HepG2 (cell line): ENCODE data around the gene CADPS. TPM values are rescaled to one million over a fixed set of nuclear protein-coding genes. Genes with fewer than 3 reads are reported as not detected.

Experiments used
- ATAC-seq: fragments of 200-7000 bp; cut with Tn5 transposase; 3 replicates; pipeline ENCODE4 v1.9.1; 2020; ENCODE audit warnings: mild to moderate bottlenecking, moderate library complexity
- BruUV-seq: library from RNA; stranded (reverse); fragments of 400-500 nt; replicated peaks from 2 replicates; lab custom pipeline; 2021; lab: Mats Ljungman, UMichigan
- CTCF ChIA-PET: fragments of 300-600 bp; formaldehyde crosslinking; extraction: SDS; loops from one replicate; lab custom pipeline; 2021; ENCODE audit warnings: low total read pairs, inconsistent platforms, low intra/inter-chr PET ratio; lab: Yijun Ruan, JAX
- POLR2A ChIA-PET: fragments of 350-600 bp; sonication (Branson Sonifier 250); formaldehyde crosslinking; loops from one replicate; lab custom pipeline; 2020; ENCODE audit warnings: antibody characterized with exemption, inconsistent platforms; lab: Yijun Ruan, JAX
- DNase-seq: peaks from one replicate; pipeline ENCODE4 v3.0.0-alpha.2; 2015; ENCODE audit warnings: low spot score
- FAIRE-seq: peaks from 3 replicates; lab custom pipeline; 2011; peaks lifted over from hg19 to GRCh38; lab: Jason Lieb, UNC
- H2AFZ ChIP-seq: one replicate; pipeline ENCODE4 v1.6.1; 2011; ENCODE audit warnings: low read length, inconsistent platforms
- H3K27ac ChIP-seq: fragments of 300-600 bp; 3 replicates; pipeline ENCODE4 v1.8.0; 2011; ENCODE audit warnings: mixed run types, mild to moderate bottlenecking, mixed read lengths, low read length, inconsistent platforms; ENCODE audit not compliant: insufficient read depth; ENCODE audit errors: extremely low read length
- H3K27me3 ChIP-seq, 2 experiments: fragments of 200-600 bp in 1 of 2; 2 replicates in 1 of 2; 3 replicates in 1 of 2; pipeline versions ENCODE4 v1.6.0 to v1.8.0; 2011; ENCODE audit warnings: low read length in 2 of 2, mild to moderate bottlenecking in 2 of 2, moderate library complexity in 2 of 2, inconsistent platforms in 1 of 2; ENCODE audit not compliant: insufficient read depth in 2 of 2, control insufficient read depth in 1 of 2
- H3K36me3 ChIP-seq, 2 experiments: fragments of 200-600 bp in 1 of 2; replicated peaks in 1 of 2; 2 replicates in 1 of 2; 3 replicates in 1 of 2; pipeline versions ENCODE4 v1.5.1 to v1.8.0; 2011; ENCODE audit warnings: low read length in 2 of 2, inconsistent platforms in 1 of 2; ENCODE audit not compliant: insufficient read depth in 2 of 2, control insufficient read depth in 1 of 2
- H3K4me1 ChIP-seq: 2 replicates; pipeline ENCODE4 v1.5.1; 2012; ENCODE audit warnings: low read length, inconsistent platforms; ENCODE audit not compliant: insufficient read depth
- H3K4me2 ChIP-seq: 2 replicates; pipeline ENCODE4 v1.6.0; 2011; ENCODE audit warnings: low read depth, low read length, inconsistent platforms
- H3K4me3 ChIP-seq, 3 experiments: fragments of 200-600 bp in 1 of 3; sonication (generic), shearing (Covaris generic) in 1 of 3; replicated peaks in 1 of 3; 2 replicates each; pipeline ENCODE4 v1.5.1; 2011 to 2016; ENCODE audit warnings: low read length in 3 of 3, inconsistent platforms in 2 of 3, low read depth in 2 of 3, mild to moderate bottlenecking in 2 of 3, control low read depth in 1 of 3, mixed read lengths in 1 of 3; ENCODE audit not compliant: insufficient read depth in 1 of 3
- H3K79me2 ChIP-seq: one replicate; pipeline ENCODE4 v1.6.1; 2011; ENCODE audit warnings: low read length, inconsistent platforms; ENCODE audit not compliant: insufficient read depth
- H3K9ac ChIP-seq: 2 replicates; pipeline ENCODE4 v1.6.0; 2011; ENCODE audit warnings: mild to moderate bottlenecking, low read depth, low read length, inconsistent platforms; ENCODE audit not compliant: insufficient read depth
- H3K9me3 ChIP-seq: 2 replicates; pipeline ENCODE4 v1.5.1; 2012; ENCODE audit warnings: mild to moderate bottlenecking, low read length
- H4K20me1 ChIP-seq: 2 replicates; pipeline ENCODE4 v1.6.0; 2011; ENCODE audit warnings: inconsistent platforms, mild to moderate bottlenecking, low read length, moderate library complexity; ENCODE audit not compliant: insufficient read depth
- FLYWCH1 ChIP-seq: sonication (generic); formaldehyde crosslinking; IDR thresholded peaks from 2 replicates; pipeline ENCODE4 v1.8.1; 2023; ENCODE audit warnings: mild to moderate bottlenecking, missing genetic modification reagents
- IRX3 ChIP-seq: sonication (generic); formaldehyde crosslinking; IDR thresholded peaks from 2 replicates; pipeline ENCODE4 v1.8.1; 2023; ENCODE audit warnings: mild to moderate bottlenecking, low read depth, missing genetic modification reagents, borderline replicate concordance
- KAT2B ChIP-seq: fragments of 150-350 bp; IDR thresholded peaks from 2 replicates; pipeline ENCODE4 v1.6.1; 2014; ENCODE audit warnings: low read depth, low read length, borderline replicate concordance
- KMT2B ChIP-seq: IDR thresholded peaks from 2 replicates; pipeline ENCODE4 v1.6.1; 2016; ENCODE audit warnings: missing genetic modification reagents, missing compliant biosample characterization
- MAF1 ChIP-seq: sonication (generic); formaldehyde crosslinking; IDR thresholded peaks from 2 replicates; pipeline ENCODE4 v1.5.0; 2020; ENCODE audit warnings: missing genetic modification reagents, borderline replicate concordance
- MLLT10 ChIP-seq: sonication (generic); formaldehyde crosslinking; IDR thresholded peaks from 2 replicates; pipeline ENCODE4 v1.4.0; 2020; ENCODE audit warnings: missing genetic modification reagents
- NR2F1 ChIP-seq, 2 experiments: fragments of 450-650 bp in 1 of 2; formaldehyde crosslinking in 1 of 2; IDR thresholded peaks; 2 replicates each; pipeline versions ENCODE4 v1.5.0 to v1.6.1; 2016 to 2020; ENCODE audit warnings: mild to moderate bottlenecking in 1 of 2, missing compliant biosample characterization in 1 of 2, missing genetic modification reagents in 1 of 2, moderate library complexity in 1 of 2
- REL ChIP-seq: sonication (generic); formaldehyde crosslinking; conservative IDR thresholded peaks from 2 replicates; pipeline ENCODE4 v1.8.0; 2022; ENCODE audit warnings: mild to moderate bottlenecking, missing genetic modification reagents, moderate library complexity
- SIN3A ChIP-seq: IDR thresholded peaks from 2 replicates; pipeline ENCODE4 v1.6.1; 2011; ENCODE audit warnings: low read depth, mild to moderate bottlenecking, control low read depth, low read length, borderline replicate concordance
- SMARCC2 ChIP-seq: fragments of 450-650 bp; IDR thresholded peaks from 2 replicates; pipeline ENCODE4 v1.6.1; 2017; ENCODE audit warnings: antibody characterized with exemption, mild to moderate bottlenecking
- TBP ChIP-seq: sonication (generic); formaldehyde crosslinking; IDR thresholded peaks from 2 replicates; pipeline ENCODE4 v1.5.0; 2020; ENCODE audit warnings: missing genetic modification reagents
- TCF7L2 ChIP-seq: IDR thresholded peaks from 2 replicates; pipeline ENCODE4 v1.6.1; 2011; ENCODE audit warnings: mild to moderate bottlenecking, low read depth, low read length, moderate library complexity
- ZBTB20 ChIP-seq: sonication (generic); formaldehyde crosslinking; IDR thresholded peaks from 2 replicates; pipeline ENCODE4 v1.8.1; 2023; ENCODE audit warnings: missing genetic modification reagents, low read depth, mild to moderate bottlenecking, borderline replicate concordance
- ZFY ChIP-seq: sonication (generic); formaldehyde crosslinking; IDR thresholded peaks from 2 replicates; pipeline ENCODE4 v1.4.0; 2020; ENCODE audit warnings: missing genetic modification reagents
- ZNF570 ChIP-seq: sonication (generic); formaldehyde crosslinking; IDR thresholded peaks from 2 replicates; pipeline ENCODE4 v1.4.0; 2020; ENCODE audit warnings: mild to moderate bottlenecking, missing genetic modification reagents, borderline replicate concordance
- ZNF616 ChIP-seq: sonication (generic); formaldehyde crosslinking; IDR thresholded peaks from 2 replicates; pipeline ENCODE4 v1.5.0; 2020; ENCODE audit warnings: low read depth, mild to moderate bottlenecking, missing genetic modification reagents
- ZNF773 ChIP-seq: sonication (generic); formaldehyde crosslinking; IDR thresholded peaks from 2 replicates; pipeline ENCODE4 v1.4.0; 2020; ENCODE audit warnings: missing genetic modification reagents, borderline replicate concordance
- ZNF850 ChIP-seq: sonication (generic); formaldehyde crosslinking; conservative IDR thresholded peaks from 2 replicates; pipeline ENCODE4 v1.9.0; 2021; ENCODE audit warnings: mild to moderate bottlenecking, missing genetic modification reagents
- WGBS: methylation state at CpG from one replicate; pipeline ENCODE4 v1.1.6; 2017; ENCODE audit warnings: low lambda C conversion rate; 5-methylcytosine and 5-hydroxymethylcytosine counted together
- in situ Hi-C: cut with HindIII; loops from 2 replicates; pipeline ENCODE4 v1.10.0; 2017; ENCODE audit warnings: low pct_unique_long_range_greater_than_20kb; ENCODE audit not compliant: extremely low pct_ligation_motif_present
- intact Hi-C: fragments of 100-400 bp; cut with micrococcal nuclease; formaldehyde crosslinking; loops from one replicate; pipeline ENCODE4 v1.10.0; 2022; ENCODE audit not compliant: unreplicated experiment
- polyA plus RNA-seq, 8 experiments: library from polyadenylated mRNA; depleted of rRNA in 3 of 8; stranded (reverse) in 7 of 8; unstranded in 1 of 8; fragments of >200 nt; fragmentation: Illumina TruSeq in 4 of 8; extraction: Trizol in 4 of 8; gene quantifications; 2 replicates each; pipeline versions ENCODE4 v1.2.1 to v1.2.3, GENCODE V29; 2011 to 2016; ENCODE audit warnings: low read depth in 4 of 8, missing spikeins in 1 of 8, mixed read lengths in 1 of 8; ENCODE audit not compliant: insufficient read depth in 1 of 8
- total RNA-seq, 5 experiments: library from RNA; depleted of rRNA; stranded (reverse); fragments of >200 nt; fragmentation: Illumina TruSeq; extraction: Trizol; gene quantifications; 2 replicates each; pipeline ENCODE4 v1.2.3, GENCODE V29; 2016; ENCODE audit warnings: low read depth in 1 of 5
- TF ChIP-seq, protein P1 (sequence below): sonication (generic); formaldehyde crosslinking; IDR thresholded peaks from 2 replicates; pipeline ENCODE4 v1.4.0; 2020; ENCODE audit warnings: missing genetic modification reagents, borderline replicate concordance

The CADPS gene
- total and polyA plus RNA-seq, 2 of the 13 experiments (the other 11 are each of a cell fraction or from before 2014, with no cell fraction given), result not detected

DNA sequence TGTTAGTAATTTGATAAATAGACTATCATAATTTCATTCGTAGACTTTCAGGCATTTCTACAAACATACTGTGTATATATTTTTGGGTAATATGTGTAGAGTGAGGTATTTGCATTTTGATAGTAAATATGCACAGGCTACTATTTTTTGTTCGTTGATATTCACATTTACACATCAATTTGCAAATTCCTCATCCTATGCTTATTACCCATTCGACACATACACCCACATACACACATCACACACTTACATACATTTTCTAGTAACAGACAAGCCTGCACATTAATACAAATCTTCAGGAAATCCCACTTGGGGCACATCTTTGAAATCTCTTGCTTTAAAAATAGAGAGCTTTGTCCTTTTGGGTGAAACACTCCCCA lies 373.9 kb downstream of the CADPS start:
- H4K20me1 ChIP-seq, result no peaks in the 10 kb centered on the region
- intact Hi-C loops, result no loop called here
- H3K4me2 ChIP-seq, result no peak overlapping the region
- H3K36me3 ChIP-seq, result no peaks in the 10 kb centered on the region
- H3K4me1 ChIP-seq, result no peaks in the 10 kb centered on the region
- DNase-seq (no peak), ATAC-seq (no peak), FAIRE-seq (no peak)
- no peak overlapping the region for H3K4me3 ChIP-seq
- no peak for TF ChIP-seq KAT2B
- no peak for TF ChIP-seq ZBTB20 (CRISPR knock-in tag)
- no peak for TF ChIP-seq ZNF850 (CRISPR knock-in tag)
- TF ChIP-seq SMARCC2, result no peak
- TF ChIP-seq TCF7L2, result no peak
- no peak for TF ChIP-seq SIN3A
- TF ChIP-seq TBP, result no peak
- TF ChIP-seq FLYWCH1 (CRISPR knock-in tag), result no peak
- no peak for TF ChIP-seq MLLT10 (CRISPR knock-in tag)
- TF ChIP-seq IRX3 (CRISPR knock-in tag), result no peak
- no peak for TF ChIP-seq NR2F1 (CRISPR knock-in tag; IDR thresholded peaks at IDR 0.05)
- no peak for TF ChIP-seq ZFY (CRISPR knock-in tag)
- no peak for TF ChIP-seq ZNF616 (CRISPR knock-in tag)
- no peak for TF ChIP-seq MAF1 (CRISPR knock-in tag)
- no peak for TF ChIP-seq ZNF570 (CRISPR knock-in tag)
- no peak for TF ChIP-seq REL (CRISPR knock-in tag)
- TF ChIP-seq, protein P1, sequence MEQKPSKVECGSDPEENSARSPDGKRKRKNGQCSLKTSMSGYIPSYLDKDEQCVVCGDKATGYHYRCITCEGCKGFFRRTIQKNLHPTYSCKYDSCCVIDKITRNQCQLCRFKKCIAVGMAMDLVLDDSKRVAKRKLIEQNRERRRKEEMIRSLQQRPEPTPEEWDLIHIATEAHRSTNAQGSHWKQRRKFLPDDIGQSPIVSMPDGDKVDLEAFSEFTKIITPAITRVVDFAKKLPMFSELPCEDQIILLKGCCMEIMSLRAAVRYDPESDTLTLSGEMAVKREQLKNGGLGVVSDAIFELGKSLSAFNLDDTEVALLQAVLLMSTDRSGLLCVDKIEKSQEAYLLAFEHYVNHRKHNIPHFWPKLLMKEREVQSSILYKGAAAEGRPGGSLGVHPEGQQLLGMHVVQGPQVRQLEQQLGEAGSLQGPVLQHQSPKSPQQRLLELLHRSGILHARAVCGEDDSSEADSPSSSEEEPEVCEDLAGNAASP (CRISPR knock-in tag), result no peak
- TF ChIP-seq ZNF773 (CRISPR knock-in tag), result no peak
- no peak for TF ChIP-seq KMT2B (CRISPR knock-in tag)
- H3K27me3 ChIP-seq, result no peaks in the 10 kb centered on the region
- no peak overlapping the region for H3K27ac ChIP-seq
- ChIA-PET POLR2A (no interaction called here), CTCF (no interaction called here)
- 17% methylated on average over 3 of the region's 3 CpGs for WGBS
- H3K9me3 ChIP-seq, result no peaks in the 10 kb centered on the region
- no TSS peak for BruUV-seq
- no peak overlapping the region for H3K9ac ChIP-seq
- in situ Hi-C loops, result no loop called here
- no peaks in the 10 kb centered on the region for H3K79me2 ChIP-seq
- no peak overlapping the region for H2AFZ ChIP-seq
